Stimulated activated CD4-positive, alpha-beta T cell treated with anti-CD3 and anti-CD28 coated beads, Interleukin-4, amount 100 ng/mL, for 48 hours (primary cell): Measurements from ENCODE around the gene KCTD8.

Source experiments
- DNase-seq, 2 donors: peaks; one replicate each; pipeline ENCODE4 v3.0.0-alpha.2; 2020; ENCODE audit warnings: low read depth in 2 of 2

Gene KCTD8

GRCh38 chr4:44162538-44163270 lies 285.9 kb downstream of the KCTD8 start:
- DNase-seq = no peak

GRCh38 chr4:44161756-44162155 lies 286.9 kb downstream of the KCTD8 start:
- no peak for DNase-seq

- DNase-seq = no peak
Measured at GRCh38 chr4:44160776-44161367, 287.7 kb downstream of the KCTD8 start.

GRCh38 chr4:44159991-44160390 lies 288.6 kb downstream of the KCTD8 start:
- DNase-seq = no peak

- DNase-seq = no peak
Measured at GRCh38 chr4:44157611-44158277, 290.9 kb downstream of the KCTD8 start.

GRCh38 chr4:44150091-44150576 lies 298.5 kb downstream of the KCTD8 start:
- no peak for DNase-seq

GRCh38 chr4:44149282-44149681 lies 299.3 kb downstream of the KCTD8 start:
- DNase-seq = no peak

GRCh38 chr4:44147571-44148075 lies 301.0 kb downstream of the KCTD8 start:
- DNase-seq = no peak

- DNase-seq = no peak
Measured at GRCh38 chr4:44146516-44146915, 302.1 kb downstream of the KCTD8 start.

- DNase-seq = no peak
Measured at GRCh38 chr4:44145868-44146267, 302.7 kb downstream of the KCTD8 start.

- no peak for DNase-seq
Measured at GRCh38 chr4:44132526-44132925, 316.1 kb downstream of the KCTD8 start.
